GM18526 (cell line): ENCODE results near the gene SYT2.

ENCODE experiments used
- POLR2A ChIP-seq: IDR thresholded peaks from 3 replicates; pipeline ENCODE4 v1.6.1; 2011; ENCODE audit not compliant: insufficient read length; ENCODE audit errors: extremely low read depth

SYT2 gene

DNA sequence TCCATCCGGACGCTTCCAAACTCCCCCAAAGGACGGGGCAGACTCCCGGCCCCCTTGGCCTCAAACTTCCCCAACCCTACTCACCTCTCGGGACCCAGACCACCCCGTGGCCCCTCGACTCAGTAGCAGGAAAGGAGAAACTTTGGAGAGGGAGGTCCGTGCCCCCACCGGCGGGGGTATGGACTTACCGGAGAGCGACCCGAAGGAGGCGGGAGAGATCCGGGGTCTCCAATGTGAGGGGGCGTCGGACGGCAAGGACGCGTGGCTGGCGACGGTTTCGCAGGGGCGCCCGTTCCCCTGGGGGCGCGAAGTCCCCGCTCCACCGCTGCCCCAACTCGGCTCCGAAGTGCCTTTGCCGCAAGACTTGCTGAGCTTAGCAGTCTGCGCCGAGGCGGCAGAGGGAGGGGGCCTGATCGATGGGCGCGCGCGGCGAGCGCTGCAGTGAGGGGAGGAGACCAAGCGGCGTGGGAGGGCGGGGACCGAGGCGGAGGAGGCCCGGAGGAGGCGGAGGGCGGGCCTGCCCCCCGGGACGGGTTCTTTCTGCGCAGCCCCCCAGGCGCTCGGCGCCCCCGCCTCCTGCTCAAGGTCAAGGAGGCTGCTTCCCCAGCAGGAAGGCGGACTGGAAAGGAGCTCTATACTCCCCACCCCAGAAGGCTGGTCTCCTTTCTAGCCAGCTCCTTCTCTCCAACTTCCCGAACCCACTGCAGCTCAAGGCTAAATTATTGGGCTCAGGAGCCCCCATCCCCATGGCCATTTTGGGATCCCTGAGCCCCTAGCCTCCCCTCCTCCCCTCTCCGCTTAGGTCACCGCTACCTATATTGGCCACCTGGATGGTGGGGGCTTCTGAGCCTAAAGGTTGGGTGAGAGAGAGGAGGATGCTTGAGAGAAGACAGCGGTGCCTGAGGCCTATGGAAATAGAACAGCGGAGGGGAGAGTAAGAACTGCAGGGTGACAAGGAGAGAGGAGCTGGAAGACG is at the start of gene SYT2:
TSS of gene SYT2 (minus strand) at position 385 of the 976 bp plus-strand sequence. CDS start 104,682 bp downstream, outside the sequence.
- TF ChIP-seq POLR2A: no peak

DNA sequence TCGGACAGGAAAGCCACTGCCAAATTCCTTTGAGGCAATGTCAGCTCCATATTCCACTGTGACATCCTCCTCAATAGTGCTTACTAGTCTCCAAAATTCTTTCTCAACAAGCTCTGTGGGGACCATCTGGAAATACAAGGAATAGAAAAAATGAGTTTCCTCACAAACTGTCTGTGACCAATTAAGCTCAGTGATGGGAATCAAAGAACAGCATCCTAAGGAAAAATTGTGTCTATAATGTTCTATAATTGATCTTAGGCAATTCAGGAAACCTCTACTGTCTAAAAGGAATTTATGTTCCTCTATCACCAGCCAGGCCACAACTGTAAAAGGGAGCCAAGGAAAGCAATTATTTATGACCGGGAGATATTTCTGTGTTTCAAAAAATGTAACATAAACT is 46.1 kb upstream of the SYT2 start:
- TF ChIP-seq POLR2A: no peak

GRCh38 chr1:202754293-202754692 is 44.0 kb upstream of the SYT2 start:
- TF ChIP-seq POLR2A: no peak

DNA sequence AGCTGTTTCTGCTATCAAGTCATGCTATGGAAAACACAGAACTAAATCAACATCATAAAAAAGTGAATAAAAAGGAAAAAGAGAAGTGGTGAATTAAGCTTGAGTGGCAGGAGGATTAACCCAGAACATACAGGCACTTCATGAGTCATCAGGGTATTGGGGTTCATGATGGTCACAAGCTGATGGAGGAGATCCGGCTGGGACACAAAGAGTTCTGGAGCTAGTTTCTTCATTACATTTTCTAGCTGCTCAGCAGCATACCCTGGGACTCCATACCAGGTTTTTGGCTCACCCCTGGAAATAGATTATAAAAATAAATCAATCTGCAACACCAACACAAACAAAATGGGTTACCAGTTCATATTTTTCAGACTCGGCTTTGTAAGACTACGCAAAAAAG is 42.5 kb upstream of the SYT2 start:
- no peak for TF ChIP-seq POLR2A

GRCh38 chr1:202750761-202751160 is 40.5 kb upstream of the SYT2 start:
- TF ChIP-seq POLR2A: no peak

GRCh38 chr1:202750024-202750423 is 39.8 kb upstream of the SYT2 start:
- TF ChIP-seq POLR2A: no peak

DNA sequence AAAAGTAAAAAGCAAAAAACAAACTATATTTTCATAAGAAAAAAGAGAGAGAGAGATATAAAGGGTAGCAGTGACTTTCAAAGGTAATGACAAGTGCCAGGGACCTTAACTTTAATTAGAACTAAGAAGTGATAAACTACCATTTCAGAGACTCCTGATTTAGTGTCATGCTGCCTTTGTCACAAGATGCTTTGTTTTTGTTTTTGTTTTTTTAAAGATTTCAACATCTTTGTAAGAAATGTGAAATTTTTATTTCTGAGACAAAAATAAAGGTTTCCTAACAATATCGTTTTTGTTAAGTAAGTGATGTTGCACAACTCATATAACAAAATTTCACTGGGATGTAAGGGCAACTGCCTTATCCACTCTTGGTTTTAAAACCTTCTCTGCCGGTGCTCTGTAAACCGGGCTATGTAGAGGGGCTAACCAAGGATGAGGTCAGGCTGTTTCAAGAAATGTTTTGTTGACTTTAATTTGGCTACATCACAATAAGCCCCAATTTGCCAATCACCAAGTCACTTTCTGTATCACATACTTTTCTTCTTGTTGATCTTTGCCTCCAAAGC is 35.2 kb upstream of the SYT2 start:
- no peak for TF ChIP-seq POLR2A

DNA sequence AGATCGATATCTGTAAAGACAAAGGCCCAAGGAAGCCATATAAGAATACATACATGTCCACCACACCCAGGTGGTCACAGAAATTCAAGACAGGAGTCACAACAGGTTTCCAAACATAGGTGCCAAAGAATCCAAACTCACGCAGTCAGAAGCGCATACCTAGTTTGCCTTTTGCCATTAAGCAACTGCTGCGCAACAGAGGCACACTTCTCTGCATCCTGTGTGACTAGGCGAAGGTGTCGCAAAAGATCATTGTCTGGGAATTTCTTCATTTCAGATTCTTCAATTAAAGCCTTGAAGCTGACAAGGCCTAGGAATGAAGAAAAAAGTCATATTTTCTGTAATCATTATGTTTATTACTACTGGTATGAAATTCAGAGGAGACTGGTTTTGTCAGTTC is 32.2 kb upstream of the SYT2 start:
- TF ChIP-seq POLR2A: no peak

- TF ChIP-seq POLR2A: no peak
Measured at GRCh38 chr1:202733251-202733650, 23.0 kb upstream of the SYT2 start.

- TF ChIP-seq POLR2A: no peak
Measured at GRCh38 chr1:202728951-202729350, 18.7 kb upstream of the SYT2 start.

DNA sequence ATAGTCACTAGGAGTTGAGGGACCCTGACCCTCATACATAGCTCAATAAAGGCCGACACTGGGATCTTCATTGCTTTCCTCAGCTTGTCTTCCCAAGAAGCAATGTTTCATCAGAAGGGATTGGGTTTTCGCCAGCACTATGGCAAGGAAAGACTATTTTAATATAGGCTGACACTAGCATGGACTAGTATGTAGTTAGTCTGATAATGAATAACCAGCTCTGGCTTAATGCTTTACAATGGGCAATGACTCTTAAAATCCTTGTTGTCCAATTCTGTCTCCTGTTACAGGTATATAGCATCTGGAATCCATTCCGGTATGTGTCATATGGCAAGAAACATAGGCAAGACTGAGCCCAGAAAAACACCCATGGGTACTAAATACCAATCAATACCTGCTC is 15.3 kb upstream of the SYT2 start:
- TF ChIP-seq POLR2A: no peak

DNA sequence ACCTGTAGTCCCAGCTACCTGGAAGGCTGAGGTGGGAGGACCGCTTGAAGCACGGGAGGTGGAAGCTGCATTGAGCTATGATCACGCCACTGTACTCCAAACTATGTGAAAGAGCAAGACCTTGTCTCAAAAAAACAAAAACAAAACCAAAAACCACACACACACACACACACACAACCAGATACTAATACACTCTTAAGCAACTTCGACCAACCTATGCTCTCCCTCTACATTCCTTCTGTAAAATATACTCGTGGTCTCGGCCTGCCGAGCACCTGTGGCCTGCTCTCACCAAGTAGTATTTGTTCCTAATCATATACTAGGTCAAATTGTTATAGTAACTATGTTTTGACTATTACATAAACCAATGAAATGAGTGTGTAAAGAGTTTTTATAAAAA is 13.5 kb upstream of the SYT2 start:
- TF ChIP-seq POLR2A: no peak

- no peak for TF ChIP-seq POLR2A
Measured at GRCh38 chr1:202716654-202717053, 6.4 kb upstream of the SYT2 start.

- TF ChIP-seq POLR2A: no peak
Measured at GRCh38 chr1:202713110-202713509, 2.9 kb upstream of the SYT2 start.

DNA sequence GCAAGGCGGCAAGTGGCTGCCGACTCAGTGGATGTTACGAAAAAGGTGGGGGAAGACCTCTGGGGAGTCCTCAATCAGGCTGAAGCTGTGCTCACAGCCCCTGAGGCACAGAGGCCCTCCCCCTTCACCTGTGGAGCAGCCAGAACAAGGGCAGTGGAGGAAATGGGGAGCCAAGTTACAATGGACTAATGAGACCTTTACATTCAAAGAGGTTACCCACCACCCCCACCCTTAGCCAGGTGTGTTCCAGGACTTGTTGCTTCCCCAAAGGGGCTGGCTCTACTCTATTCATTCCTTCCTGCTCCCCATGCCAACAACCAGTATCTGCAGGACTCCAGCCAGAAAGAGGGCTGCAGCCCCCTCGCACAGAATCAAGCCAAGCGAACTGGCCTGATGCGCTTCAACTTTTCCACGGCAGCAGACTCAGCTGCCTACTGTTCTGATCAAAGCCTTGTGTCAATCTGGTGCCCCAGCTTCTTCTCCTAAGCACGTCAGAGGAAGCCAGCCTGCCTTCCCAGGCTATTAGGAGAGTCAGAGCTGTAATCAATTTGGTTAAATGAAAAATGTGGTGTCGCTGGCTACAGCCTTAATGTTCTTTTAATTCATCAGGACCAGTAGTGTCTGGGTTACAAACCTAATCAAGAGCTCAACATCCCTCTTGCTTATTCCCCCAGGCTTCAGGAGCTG is 1.8 kb upstream of the SYT2 start:
- no peak for TF ChIP-seq POLR2A
